Measurements from ENCODE around the gene USP3.

The USP3 gene

GRCh38 chr15:63608989-63609388 lies 104.6 kb downstream of the USP3 start:
- H3K36me3 ChIP-seq (ENCODE audit: insufficient read depth, low read length) = no peaks in the 10 kb centered on the region; the same call in 1 of the 2 replicates
- H3K27me3 ChIP-seq (ENCODE audit: insufficient read depth, low read length, poor library complexity, severe bottlenecking) = no peaks in the 10 kb centered on the region
- H3K4me3 ChIP-seq (ENCODE audit: low read length, poor library complexity, severe bottlenecking) = no peak overlapping the region
- H3K4me1 ChIP-seq (ENCODE audit: insufficient read depth, low read length, poor library complexity, severe bottlenecking) = peaks cover 23% of the 10 kb centered on the region
- H3K9me2 ChIP-seq (replicated peaks; ENCODE audit: low read depth, low read length) = no peaks in the 10 kb centered on the region
- H3K9ac ChIP-seq (ENCODE audit: low read depth, low read length, poor library complexity, severe bottlenecking) = no peak overlapping the region
- H3K9me3 ChIP-seq (ENCODE audit: insufficient read depth, low read depth, low read length) = no peaks in the 10 kb centered on the region
- no peak overlapping the region for H3K4me2 ChIP-seq (ENCODE audit: low read depth, low read length, poor library complexity, severe bottlenecking)
- H4K20me1 ChIP-seq (ENCODE audit: insufficient read depth, low read length, poor library complexity, severe bottlenecking) = no peaks in the 10 kb centered on the region
- H3F3A ChIP-seq (ENCODE audit: low read depth) = no peaks in the 10 kb centered on the region; the same call in 1 of the 2 replicates
- no peak overlapping the region for H2AFZ ChIP-seq (ENCODE audit: low read length)
- no peaks in the 10 kb centered on the region for H3K79me2 ChIP-seq (ENCODE audit: insufficient read depth, low read length)
- TF ChIP-seq CTCF (conservative IDR thresholded peaks at IDR 0.05; ENCODE audit: low read length) (no peak), EZH2phosphoT487 (IDR thresholded peaks at IDR 0.05; ENCODE audit: borderline replicate concordance) (no peak)

GRCh38 chr15:63609448-63609847 lies 105.1 kb downstream of the USP3 start:
- H3K9ac ChIP-seq (ENCODE audit: low read depth, low read length, poor library complexity, severe bottlenecking) = no peak overlapping the region
- no peak overlapping the region for H3K4me3 ChIP-seq (ENCODE audit: low read length, poor library complexity, severe bottlenecking)
- no peaks in the 10 kb centered on the region for H3K79me2 ChIP-seq (ENCODE audit: insufficient read depth, low read length)
- no peak overlapping the region for H3K4me2 ChIP-seq (ENCODE audit: low read depth, low read length, poor library complexity, severe bottlenecking)
- no peak for TF ChIP-seq CTCF (conservative IDR thresholded peaks at IDR 0.05; ENCODE audit: low read length)
- no peak for TF ChIP-seq EZH2phosphoT487 (IDR thresholded peaks at IDR 0.05; ENCODE audit: borderline replicate concordance)
- no peaks in the 10 kb centered on the region for H3K9me2 ChIP-seq (replicated peaks; ENCODE audit: low read depth, low read length)
- no peak overlapping the region for H2AFZ ChIP-seq (ENCODE audit: low read length)
- H3K27me3 ChIP-seq (ENCODE audit: insufficient read depth, low read length, poor library complexity, severe bottlenecking) = no peaks in the 10 kb centered on the region
- no peaks in the 10 kb centered on the region; the same call in 1 of the 2 replicates for H3F3A ChIP-seq (ENCODE audit: low read depth)
- H4K20me1 ChIP-seq (ENCODE audit: insufficient read depth, low read length, poor library complexity, severe bottlenecking) = no peaks in the 10 kb centered on the region
- peaks cover 23% of the 10 kb centered on the region for H3K4me1 ChIP-seq (ENCODE audit: insufficient read depth, low read length, poor library complexity, severe bottlenecking)
- H3K36me3 ChIP-seq (ENCODE audit: insufficient read depth, low read length) = no peaks in the 10 kb centered on the region; the same call in 1 of the 2 replicates
- no peaks in the 10 kb centered on the region for H3K9me3 ChIP-seq (ENCODE audit: insufficient read depth, low read depth, low read length)

GRCh38 chr15:63610209-63610841 lies 105.9 kb downstream of the USP3 start:
- peak overlapping the region; percentile 58 for H3K9ac ChIP-seq (ENCODE audit: low read depth, low read length, poor library complexity, severe bottlenecking)
- H4K20me1 ChIP-seq (ENCODE audit: insufficient read depth, low read length, poor library complexity, severe bottlenecking) = no peaks in the 10 kb centered on the region
- no peaks in the 10 kb centered on the region for H3K79me2 ChIP-seq (ENCODE audit: insufficient read depth, low read length)
- peak overlapping the region; percentile 54 for H3K4me3 ChIP-seq (ENCODE audit: low read length, poor library complexity, severe bottlenecking)
- no peaks in the 10 kb centered on the region for H3K9me2 ChIP-seq (replicated peaks; ENCODE audit: low read depth, low read length)
- peak overlapping the region; percentile 68 for H3K4me2 ChIP-seq (ENCODE audit: low read depth, low read length, poor library complexity, severe bottlenecking)
- no peaks in the 10 kb centered on the region; the same call in 1 of the 2 replicates for H3F3A ChIP-seq (ENCODE audit: low read depth)
- H3K4me1 ChIP-seq (ENCODE audit: insufficient read depth, low read length, poor library complexity, severe bottlenecking) = peaks cover 21% of the 10 kb centered on the region
- H3K27me3 ChIP-seq (ENCODE audit: insufficient read depth, low read length, poor library complexity, severe bottlenecking) = no peaks in the 10 kb centered on the region
- H2AFZ ChIP-seq (ENCODE audit: low read length) = peak overlapping the region; percentile 31; the same call in 1 of the 2 replicates
- TF ChIP-seq EZH2phosphoT487 (IDR thresholded peaks at IDR 0.05; ENCODE audit: borderline replicate concordance) (no peak), CTCF (conservative IDR thresholded peaks at IDR 0.05; ENCODE audit: low read length) (peak; percentile 88)
- no peaks in the 10 kb centered on the region; the same call in 1 of the 2 replicates for H3K36me3 ChIP-seq (ENCODE audit: insufficient read depth, low read length)
- no peaks in the 10 kb centered on the region for H3K9me3 ChIP-seq (ENCODE audit: insufficient read depth, low read depth, low read length)
